Endothelial cell of umbilical vein (primary cell): ENCODE data around the gene MAP4K1. TPM values are rescaled to one million over a fixed set of nuclear protein-coding genes. Genes with fewer than 3 reads are reported as not detected.

Experiments
- BruUV-seq: library from RNA; stranded (reverse); fragments of 400-500 nt; replicated peaks from 2 replicates; lab custom pipeline; 2021; lab: Mats Ljungman, UMichigan
- CTCF ChIA-PET: fragments of 300-600, 350-600 bp; sonication (Branson Sonifier 250); formaldehyde crosslinking; loops from one replicate; lab custom pipeline; 2021; ENCODE audit warnings: antibody characterized with exemption, inconsistent platforms; lab: Charles Lee
- POLR2A ChIA-PET: fragments of 300-600, 350-600 bp; sonication (Branson Sonifier 250); formaldehyde crosslinking; loops from one replicate; lab custom pipeline; 2021; ENCODE audit warnings: antibody characterized with exemption, inconsistent platforms; lab: Charles Lee
- DNase-seq: peaks from one replicate; pipeline ENCODE4 v3.0.0-alpha.2; 2011; ENCODE audit warnings: low read depth, low spot score
- FAIRE-seq: peaks from 2 replicates; lab custom pipeline; 2011; peaks lifted over from hg19 to GRCh38; lab: Jason Lieb, UNC
- H2AFZ ChIP-seq: 2 replicates; pipeline ENCODE4 v1.6.0; 2012; ENCODE audit warnings: low read depth, low read length, control low read depth, inconsistent platforms
- H3K27ac ChIP-seq: 2 replicates; pipeline ENCODE4 v1.5.1; 2011; ENCODE audit warnings: low read depth, mild to moderate bottlenecking, control low read depth, low read length, moderate library complexity; ENCODE audit not compliant: insufficient read depth
- H3K27me3 ChIP-seq, 2 experiments: 2 replicates each; pipeline versions ENCODE4 v1.6.0 to v1.6.1; 2011; ENCODE audit warnings: low read length in 2 of 2, mixed read lengths in 1 of 2; ENCODE audit not compliant: control insufficient read depth in 2 of 2, insufficient read depth in 2 of 2
- H3K36me3 ChIP-seq, 2 experiments: 2 replicates in 1 of 2; 3 replicates in 1 of 2; pipeline ENCODE4 v1.5.1; 2011; ENCODE audit warnings: low read length in 2 of 2, mild to moderate bottlenecking in 1 of 2, moderate library complexity in 1 of 2; ENCODE audit not compliant: control insufficient read depth in 2 of 2, insufficient read depth in 2 of 2; ENCODE audit errors: extremely low read depth in 1 of 2
- H3K4me1 ChIP-seq: 3 replicates; pipeline ENCODE4 v1.5.1; 2011; ENCODE audit warnings: mild to moderate bottlenecking, low read length; ENCODE audit not compliant: control insufficient read depth, insufficient read depth; ENCODE audit errors: extremely low read depth
- H3K4me2 ChIP-seq: 2 replicates; pipeline ENCODE4 v1.6.1; 2011; ENCODE audit warnings: low read length, control low read depth, mixed read lengths; ENCODE audit not compliant: insufficient read depth
- H3K4me3 ChIP-seq, 3 experiments: fragments of 200-600 bp in 1 of 3; sonication (generic), shearing (Covaris generic) in 1 of 3; replicated peaks in 1 of 3; 2 replicates each; pipeline ENCODE4 v1.5.1; 2011 to 2016; ENCODE audit warnings: control low read depth in 3 of 3, low read length in 3 of 3, mild to moderate bottlenecking in 2 of 3, inconsistent platforms in 1 of 3, low read depth in 1 of 3, moderate library complexity in 1 of 3; ENCODE audit not compliant: insufficient read depth in 1 of 3
- H3K79me2 ChIP-seq: 2 replicates; pipeline ENCODE4 v1.6.0; 2012; ENCODE audit warnings: low read length, inconsistent platforms; ENCODE audit not compliant: control insufficient read depth, insufficient read depth
- H3K9ac ChIP-seq: replicated peaks from 2 replicates; pipeline ENCODE3; 2011; ENCODE audit warnings: low read length, control low read depth; ENCODE audit not compliant: insufficient read depth; ENCODE audit errors: extremely low read depth
- H3K9me1 ChIP-seq: replicated peaks from 3 replicates; pipeline ENCODE4 v1.6.0; 2011; ENCODE audit warnings: mild to moderate bottlenecking, low read length; ENCODE audit not compliant: control insufficient read depth, insufficient read depth; ENCODE audit errors: extremely low read depth
- H3K9me3 ChIP-seq: replicated peaks from 2 replicates; pipeline ENCODE4 v1.5.1; 2012; ENCODE audit warnings: low read length, inconsistent platforms; ENCODE audit not compliant: control insufficient read depth, insufficient read depth
- H4K20me1 ChIP-seq: replicated peaks from 2 replicates; pipeline ENCODE3; 2011; ENCODE audit warnings: mild to moderate bottlenecking, low read length; ENCODE audit not compliant: control insufficient read depth, insufficient read depth; ENCODE audit errors: extremely low read depth
- EZH2 ChIP-seq: IDR thresholded peaks from 2 replicates; pipeline ENCODE4 v1.6.1; 2012; ENCODE audit warnings: borderline replicate concordance, low read depth, mild to moderate bottlenecking, moderate library complexity, low read length, inconsistent platforms; ENCODE audit not compliant: severe bottlenecking
- FOS ChIP-seq: IDR thresholded peaks from 2 replicates; pipeline ENCODE4 v1.6.1; 2011; ENCODE audit warnings: mild to moderate bottlenecking, low read length, moderate library complexity, borderline replicate concordance; ENCODE audit not compliant: insufficient read depth
- GATA2 ChIP-seq: IDR thresholded peaks from 2 replicates; pipeline ENCODE4 v1.7.0; 2011; ENCODE audit warnings: low read depth, mild to moderate bottlenecking, moderate library complexity, mixed read lengths, low read length; ENCODE audit not compliant: insufficient read length, insufficient read depth
- JUN ChIP-seq: IDR thresholded peaks from 2 replicates; pipeline ENCODE4 v1.6.1; 2011; ENCODE audit warnings: borderline replicate concordance, low read depth; ENCODE audit not compliant: insufficient read length, insufficient read depth
- MYC ChIP-seq: IDR thresholded peaks from one replicate; pipeline ENCODE4 v1.6.1; 2011; ENCODE audit warnings: mild to moderate bottlenecking, low read depth, low read length
- POLR2A ChIP-seq: IDR thresholded peaks from 2 replicates; pipeline ENCODE4 v1.6.1; 2012; ENCODE audit warnings: low read depth, mild to moderate bottlenecking, control low read depth, low read length
- POLR2AphosphoS5 ChIP-seq: IDR thresholded peaks from 2 replicates; pipeline ENCODE4 v1.6.1; 2012; ENCODE audit warnings: low read depth, mild to moderate bottlenecking, control low read depth, low read length, moderate library complexity; ENCODE audit not compliant: insufficient read depth
- dilution Hi-C: fragments of 300-500 bp; cut with MboI; formaldehyde crosslinking; loops from one replicate; pipeline ENCODE4 v1.15.0; 2019; ENCODE audit warnings: low sequenced_read_pairs; ENCODE audit not compliant: extremely low pct_ligation_motif_present
- intact Hi-C: fragments of 100-400 bp; cut with micrococcal nuclease; formaldehyde crosslinking; loops from one replicate; pipeline ENCODE4 v1.10.0; 2022
- polyA plus RNA-seq, 4 experiments: library from polyadenylated mRNA; depleted of rRNA in 3 of 4; stranded (reverse) in 3 of 4; unstranded in 1 of 4; fragments of >200 nt; gene quantifications; 2 replicates each; pipeline versions ENCODE4 v1.2.1 to v1.2.3, GENCODE V29; 2011 to 2012; ENCODE audit warnings: missing spikeins in 1 of 4
- total RNA-seq: library from RNA; stranded (reverse); gene quantifications from 2 replicates; pipeline ENCODE4 v1.2.3, GENCODE V29; 2021
- TF ChIP-seq, protein P1 (sequence below), 2 donors: IDR thresholded peaks; 1 replicate in 1 of 2; 2 replicates in 1 of 2; pipeline ENCODE4 v1.5.1; 2011; ENCODE audit warnings: low read length in 2 of 2, mild to moderate bottlenecking in 2 of 2, moderate library complexity in 2 of 2, control low read depth in 1 of 2, inconsistent platforms in 1 of 2, low read depth in 1 of 2; ENCODE audit not compliant: insufficient read depth in 1 of 2; ENCODE audit errors: extremely low read depth in 1 of 2
- TF ChIP-seq, protein P2 (sequence below): IDR thresholded peaks from 2 replicates; pipeline ENCODE4 v1.6.1; 2011; ENCODE audit not compliant: insufficient read depth, insufficient read length

The MAP4K1 gene
- total and polyA plus RNA-seq, 2 donors (not counting 3 experiments of a cell fraction or from before 2014, with no cell fraction given), result 0.12 to 1.6 TPM

DNA sequence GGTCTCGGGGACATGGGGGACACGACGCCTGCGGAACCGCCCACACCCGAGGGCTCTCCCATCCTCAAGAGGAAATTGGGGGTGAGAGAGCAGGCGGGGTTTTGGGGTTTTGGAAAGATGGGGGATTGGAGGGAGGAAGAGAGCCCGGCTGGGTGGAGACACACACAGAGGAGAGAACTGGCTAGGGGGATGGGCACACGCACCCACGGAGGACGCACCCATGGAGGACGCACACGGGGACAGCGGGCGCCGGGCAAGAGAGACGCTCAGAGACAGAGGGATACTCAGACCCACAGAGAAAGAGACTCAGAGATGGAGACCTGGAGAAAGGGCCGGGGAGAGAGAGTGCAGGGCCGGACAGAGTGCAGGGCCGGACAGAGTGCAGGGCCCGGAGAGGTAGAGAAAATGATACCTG is 52.1 kb downstream of the MAP4K1 start:
- POLR2A ChIA-PET, result no interaction called here
- no TSS peak for BruUV-seq
- H3K9me3 ChIP-seq, result no peaks in the 10 kb centered on the region
- no peak overlapping the region for H3K27ac ChIP-seq
- H3K9ac ChIP-seq, result no peak overlapping the region
- CTCF ChIA-PET, result no interaction called here
- peaks cover 2 to 6% of the 10 kb centered on the region in 2 experiments for H3K27me3 ChIP-seq
- TF ChIP-seq MYC (no peak), JUN (no peak), FOS (no peak), GATA2 (no peak), POLR2A (no peak), POLR2AphosphoS5 (no peak), EZH2 (no peak)
- TF ChIP-seq, protein P1, sequence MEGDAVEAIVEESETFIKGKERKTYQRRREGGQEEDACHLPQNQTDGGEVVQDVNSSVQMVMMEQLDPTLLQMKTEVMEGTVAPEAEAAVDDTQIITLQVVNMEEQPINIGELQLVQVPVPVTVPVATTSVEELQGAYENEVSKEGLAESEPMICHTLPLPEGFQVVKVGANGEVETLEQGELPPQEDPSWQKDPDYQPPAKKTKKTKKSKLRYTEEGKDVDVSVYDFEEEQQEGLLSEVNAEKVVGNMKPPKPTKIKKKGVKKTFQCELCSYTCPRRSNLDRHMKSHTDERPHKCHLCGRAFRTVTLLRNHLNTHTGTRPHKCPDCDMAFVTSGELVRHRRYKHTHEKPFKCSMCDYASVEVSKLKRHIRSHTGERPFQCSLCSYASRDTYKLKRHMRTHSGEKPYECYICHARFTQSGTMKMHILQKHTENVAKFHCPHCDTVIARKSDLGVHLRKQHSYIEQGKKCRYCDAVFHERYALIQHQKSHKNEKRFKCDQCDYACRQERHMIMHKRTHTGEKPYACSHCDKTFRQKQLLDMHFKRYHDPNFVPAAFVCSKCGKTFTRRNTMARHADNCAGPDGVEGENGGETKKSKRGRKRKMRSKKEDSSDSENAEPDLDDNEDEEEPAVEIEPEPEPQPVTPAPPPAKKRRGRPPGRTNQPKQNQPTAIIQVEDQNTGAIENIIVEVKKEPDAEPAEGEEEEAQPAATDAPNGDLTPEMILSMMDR (IDR thresholded peaks at IDR 0.05; ENCODE audit: extremely low read depth in 1 of 2, insufficient read depth in 1 of 2, low read depth in 1 of 2, low read length in 2 of 2), result no peak
- TF ChIP-seq, protein P2, sequence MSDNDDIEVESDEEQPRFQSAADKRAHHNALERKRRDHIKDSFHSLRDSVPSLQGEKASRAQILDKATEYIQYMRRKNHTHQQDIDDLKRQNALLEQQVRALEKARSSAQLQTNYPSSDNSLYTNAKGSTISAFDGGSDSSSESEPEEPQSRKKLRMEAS, result no peak
- H3K36me3 ChIP-seq, result no peaks in the 10 kb centered on the region
- no peaks in the 10 kb centered on the region for H3K9me1 ChIP-seq
- H3K79me2 ChIP-seq, result no peaks in the 10 kb centered on the region
- no peak overlapping the region for H3K4me3 ChIP-seq
- intact Hi-C loops, result no loop called here
- no peak for FAIRE-seq
- H4K20me1 ChIP-seq, result no peaks in the 10 kb centered on the region
- DNase-seq, result no peak
- H3K4me2 ChIP-seq, result no peak overlapping the region
- no peak overlapping the region for H2AFZ ChIP-seq
- dilution Hi-C loops, result no loop called here
- no peaks in the 10 kb centered on the region for H3K4me1 ChIP-seq
